Lower leg skin (tissue), 4 donors: Measurements from ENCODE around the gene SEC16A. TPM values are rescaled to one million over a fixed set of nuclear protein-coding genes. Genes with fewer than 3 reads are reported as not detected.

ENCODE experiments used
- DNase-seq, 2 donors: peaks; one replicate each; pipeline ENCODE4 v3.0.0-alpha.2; 2019; ENCODE audit warnings: low spot score in 2 of 2
- H3K4me3 ChIP-seq: fragments of 200-600 bp; sonication (generic); 2 replicates; pipeline ENCODE4 v1.5.1; 2017; ENCODE audit warnings: mild to moderate bottlenecking, low read depth; ENCODE audit not compliant: poor library complexity, severe bottlenecking
- POLR2A ChIP-seq, 2 donors: fragments of 450-650 bp; IDR thresholded peaks; one replicate each; pipeline ENCODE4 v1.6.1; 2016 to 2017; ENCODE audit warnings: antibody characterized with exemption in 2 of 2, mild to moderate bottlenecking in 1 of 2, moderate library complexity in 1 of 2
- WGBS, 2 donors: methylation state at CpG; one replicate each; pipeline ENCODE4 v1.1.5; 2018; 5-methylcytosine and 5-hydroxymethylcytosine counted together
- intact Hi-C: fragments of 100-400 bp; cut with DNase I; formaldehyde crosslinking; loops from one replicate; pipeline ENCODE4 v1.15.0; 2023; ENCODE audit warnings: low total_unique reads
- total RNA-seq, 4 donors: library from RNA; depleted of rRNA; stranded (reverse); fragments of >200 nt; gene quantifications; one replicate each; pipeline ENCODE4 v1.1.0, GENCODE V29; 2016
- TF ChIP-seq, protein P1 (sequence below), 3 donors: fragments of 450-650 bp; IDR thresholded peaks; one replicate each; pipeline ENCODE4 v1.5.1; 2016; ENCODE audit warnings: antibody characterized with exemption in 3 of 3, mild to moderate bottlenecking in 3 of 3, moderate library complexity in 2 of 3

SEC16A gene
- total RNA-seq, 4 donors from 2014 or later: 58.4 to 77.8 (median 58.5) TPM

DNA sequence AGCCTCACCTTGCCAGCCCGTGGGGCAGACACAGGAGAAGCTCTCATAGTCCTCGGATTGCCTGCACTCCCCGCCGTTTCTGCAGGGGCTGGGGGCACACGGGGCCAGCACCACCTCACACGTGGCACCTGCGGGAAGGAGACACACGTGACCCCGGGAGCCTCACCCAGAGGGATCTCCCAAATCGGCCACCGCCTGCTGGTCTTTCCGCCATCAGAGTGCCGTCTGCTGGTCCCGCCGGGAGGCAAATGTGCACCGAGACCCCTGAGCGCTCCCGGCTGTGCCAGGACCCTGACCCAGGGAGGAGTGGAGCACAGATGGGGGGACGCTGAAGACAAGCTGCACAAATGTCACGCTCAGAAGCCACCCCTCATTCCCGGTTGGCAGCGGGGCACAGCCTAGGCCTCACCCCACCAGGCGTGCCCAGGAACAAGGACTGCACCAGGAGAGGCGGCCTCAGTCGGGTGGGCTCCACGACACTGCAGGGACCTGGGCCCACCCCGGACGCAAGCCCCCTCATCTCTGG, 28.4 kb upstream of the SEC16A start:
- TF ChIP-seq POLR2A (IDR thresholded peaks at IDR 0.05): no peak
- TF ChIP-seq, protein P1, sequence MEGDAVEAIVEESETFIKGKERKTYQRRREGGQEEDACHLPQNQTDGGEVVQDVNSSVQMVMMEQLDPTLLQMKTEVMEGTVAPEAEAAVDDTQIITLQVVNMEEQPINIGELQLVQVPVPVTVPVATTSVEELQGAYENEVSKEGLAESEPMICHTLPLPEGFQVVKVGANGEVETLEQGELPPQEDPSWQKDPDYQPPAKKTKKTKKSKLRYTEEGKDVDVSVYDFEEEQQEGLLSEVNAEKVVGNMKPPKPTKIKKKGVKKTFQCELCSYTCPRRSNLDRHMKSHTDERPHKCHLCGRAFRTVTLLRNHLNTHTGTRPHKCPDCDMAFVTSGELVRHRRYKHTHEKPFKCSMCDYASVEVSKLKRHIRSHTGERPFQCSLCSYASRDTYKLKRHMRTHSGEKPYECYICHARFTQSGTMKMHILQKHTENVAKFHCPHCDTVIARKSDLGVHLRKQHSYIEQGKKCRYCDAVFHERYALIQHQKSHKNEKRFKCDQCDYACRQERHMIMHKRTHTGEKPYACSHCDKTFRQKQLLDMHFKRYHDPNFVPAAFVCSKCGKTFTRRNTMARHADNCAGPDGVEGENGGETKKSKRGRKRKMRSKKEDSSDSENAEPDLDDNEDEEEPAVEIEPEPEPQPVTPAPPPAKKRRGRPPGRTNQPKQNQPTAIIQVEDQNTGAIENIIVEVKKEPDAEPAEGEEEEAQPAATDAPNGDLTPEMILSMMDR (IDR thresholded peaks at IDR 0.05): no peak
- no peak for DNase-seq
- WGBS, 2 donors: 87 to 94% methylated on average over 25 to 26 of the region's 28 CpGs

DNA sequence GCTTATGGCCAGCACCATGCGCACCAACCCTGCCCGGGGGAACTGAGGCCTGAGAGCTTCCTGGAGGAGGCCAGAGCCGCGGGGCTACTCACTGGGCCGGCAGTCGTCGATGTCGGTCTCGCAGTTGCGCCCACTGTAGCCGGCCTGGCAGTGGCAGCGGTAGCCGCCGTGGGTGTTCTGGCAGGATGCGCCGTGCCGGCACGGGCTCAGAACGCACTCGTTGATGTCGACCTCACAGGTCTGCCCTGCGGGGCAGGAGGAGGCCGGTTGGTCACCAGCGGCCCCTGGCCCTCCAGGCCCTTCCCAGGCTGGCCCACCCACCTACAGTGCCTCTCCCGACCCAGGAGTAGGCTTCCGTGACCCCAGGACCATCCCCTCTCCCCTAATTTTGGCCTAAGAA, 27.7 kb upstream of the SEC16A start:
- no peak for DNase-seq
- 95 to 96% methylated on average over 18 of the region's 26 CpGs for WGBS, 2 donors
- no peak overlapping the region for H3K4me3 ChIP-seq
- intact Hi-C loops: no loop called here
- TF ChIP-seq, protein P1 (IDR thresholded peaks at IDR 0.05): no peak
- no peak for TF ChIP-seq POLR2A (IDR thresholded peaks at IDR 0.05)

More for the DNA sequence above, 28.4 kb upstream of the SEC16A start:
- intact Hi-C loops: no loop called here
- no peak overlapping the region for H3K4me3 ChIP-seq

DNA sequence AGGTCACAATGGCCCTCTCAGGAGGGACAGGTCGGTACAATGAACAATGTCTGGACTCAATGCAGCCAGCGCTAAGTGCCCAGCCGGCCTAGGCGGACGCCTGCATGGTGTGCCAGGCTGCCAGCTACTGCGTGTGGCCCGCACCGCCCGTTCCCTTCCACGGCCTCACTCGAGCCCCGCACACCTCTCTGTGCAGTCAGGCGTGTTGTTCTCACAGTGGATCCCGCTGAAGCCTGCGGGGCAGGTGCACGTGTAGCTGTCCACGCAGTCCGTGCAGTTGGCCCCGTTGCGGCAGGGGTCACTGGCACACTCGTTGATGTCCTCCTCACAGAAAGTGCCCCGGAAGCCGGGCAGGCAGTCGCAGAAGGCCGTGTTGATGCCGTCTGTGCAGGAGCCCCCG, 26.7 kb upstream of the SEC16A start:
- no peak for DNase-seq
- TF ChIP-seq, protein P1 (IDR thresholded peaks at IDR 0.05): no peak
- TF ChIP-seq POLR2A (IDR thresholded peaks at IDR 0.05): no peak
- H3K4me3 ChIP-seq: no peak overlapping the region
- 90 to 92% methylated on average over 22 to 27 of the region's 27 CpGs for WGBS, 2 donors
- intact Hi-C loops: no loop called here

DNA sequence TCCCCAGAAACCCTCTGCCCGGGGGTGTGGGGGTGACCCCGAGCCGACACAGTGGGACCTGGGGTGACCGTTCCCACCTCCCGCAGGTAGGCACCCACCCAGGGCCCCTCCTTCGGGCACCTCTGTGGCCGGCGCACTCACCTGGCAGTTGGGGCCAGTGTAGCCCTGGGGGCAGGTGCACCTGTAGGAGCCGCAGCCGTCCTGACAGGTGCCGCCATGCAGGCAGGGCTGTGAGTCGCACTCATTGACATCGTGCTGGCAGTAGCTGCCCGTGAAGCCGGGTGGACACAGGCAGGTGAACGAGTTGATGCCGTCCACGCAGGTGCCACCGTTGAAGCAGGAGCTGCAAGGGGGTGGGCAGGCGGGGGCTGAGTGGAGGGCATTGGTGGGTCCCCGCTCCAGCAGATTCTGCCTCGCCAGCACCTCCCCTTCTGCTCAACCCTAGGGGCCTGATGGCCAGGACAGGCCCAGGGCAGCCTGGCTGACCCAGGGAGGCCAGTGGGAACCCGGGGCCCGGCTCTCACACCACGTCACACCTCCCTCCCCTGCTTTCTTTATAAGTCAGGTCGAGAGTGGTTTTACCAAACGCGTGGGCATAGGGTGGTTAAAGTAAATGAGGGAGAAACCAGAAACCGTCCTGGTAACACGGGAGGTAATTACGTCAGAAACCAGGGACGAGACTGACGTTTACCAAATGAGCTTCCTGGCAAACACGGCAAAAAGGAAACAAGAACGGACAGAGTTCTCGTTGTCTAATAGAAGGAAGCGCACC, 26.1 kb upstream of the SEC16A start:
- no peak for DNase-seq
- TF ChIP-seq, protein P1 (IDR thresholded peaks at IDR 0.05): no peak
- no peak for TF ChIP-seq POLR2A (IDR thresholded peaks at IDR 0.05)
- no peak overlapping the region for H3K4me3 ChIP-seq
- intact Hi-C loops: no loop called here
- WGBS, 2 donors: 86 to 90% methylated on average over 31 to 37 of the region's 37 CpGs

DNA sequence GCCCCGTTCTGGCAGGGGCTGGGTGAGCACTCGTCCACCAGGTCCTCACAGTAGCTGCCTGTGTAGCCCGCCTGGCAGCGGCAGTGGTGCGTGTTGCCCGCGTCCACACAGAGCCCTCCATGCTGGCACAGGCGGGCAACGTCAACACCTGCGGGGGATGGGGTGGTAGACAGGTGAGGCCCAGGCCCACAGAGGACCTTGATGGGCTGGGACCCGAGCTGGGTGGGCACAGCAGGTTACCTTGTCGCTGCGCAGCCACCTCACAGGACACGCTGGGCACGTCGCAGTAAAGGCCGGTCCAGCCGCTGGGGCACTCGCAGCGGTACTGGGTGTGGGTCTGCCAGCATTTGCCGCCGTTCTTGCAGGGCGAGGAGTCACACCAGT, 25.1 kb upstream of the SEC16A start:
- no peak for DNase-seq
- intact Hi-C loops: no loop called here
- WGBS, 2 donors: 94 to 97% methylated on average over 9 to 11 of the region's 23 CpGs
- TF ChIP-seq POLR2A (IDR thresholded peaks at IDR 0.05): no peak
- TF ChIP-seq, protein P1 (IDR thresholded peaks at IDR 0.05): no peak
- H3K4me3 ChIP-seq: no peak overlapping the region
